ENCODE results near the gene ATOSB. TPM values are rescaled to one million over a fixed set of nuclear protein-coding genes. Genes with fewer than 3 reads are reported as not detected.
A peak's percentile ranks its signal among the peaks of the same experiment; 100 is the strongest.

Gene ATOSB
- total and polyA plus RNA-seq, 9 of the 15 experiments (the other 6 are each of a cell fraction or from before 2014, with no cell fraction given): 0.45 to 8.0 (median 4.2) TPM

- TF ChIP-seq STAT6 (CRISPR knock-in tag; IDR thresholded peaks at IDR 0.05) (no peak), GABPB1 (CRISPR knock-in tag; IDR thresholded peaks at IDR 0.05) (peak; percentile 88; the same call in 1 of the 2 replicates), E4F1 (CRISPR knock-in tag; IDR thresholded peaks at IDR 0.05; ENCODE audit: borderline replicate concordance) (no peak), MLX (CRISPR knock-in tag; conservative IDR thresholded peaks at IDR 0.05) (no peak), ZNF668 (CRISPR knock-in tag; IDR thresholded peaks at IDR 0.05) (no peak), ZNF282 (CRISPR knock-in tag; IDR thresholded peaks at IDR 0.05) (no peak), SRSF3 (IDR thresholded peaks at IDR 0.05; ENCODE audit: insufficient read depth, low read length) (no peak), L3MBTL2 (IDR thresholded peaks at IDR 0.05) (peak; percentile 53), IRF9 (tag; IDR thresholded peaks at IDR 0.05) (no peak), NCOR1 (IDR thresholded peaks at IDR 0.05) (no peak), SRF (CRISPR knock-in tag; IDR thresholded peaks at IDR 0.05) (0 out of 4 replicates have a peak, but pooled peaks of 1 of the 2 experiments have one; percentile 3), SAP30 (IDR thresholded peaks at IDR 0.05; ENCODE audit: borderline replicate concordance, insufficient read depth, low read depth, low read length, poor library complexity, severe bottlenecking) (peak; percentile 33), GTF2F1 (IDR thresholded peaks at IDR 0.05; ENCODE audit: low read depth, low read length) (no peak)
- TF ChIP-seq, protein P1, sequence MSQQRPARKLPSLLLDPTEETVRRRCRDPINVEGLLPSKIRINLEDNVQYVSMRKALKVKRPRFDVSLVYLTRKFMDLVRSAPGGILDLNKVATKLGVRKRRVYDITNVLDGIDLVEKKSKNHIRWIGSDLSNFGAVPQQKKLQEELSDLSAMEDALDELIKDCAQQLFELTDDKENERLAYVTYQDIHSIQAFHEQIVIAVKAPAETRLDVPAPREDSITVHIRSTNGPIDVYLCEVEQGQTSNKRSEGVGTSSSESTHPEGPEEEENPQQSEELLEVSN (IDR thresholded peaks at IDR 0.05; ENCODE audit: borderline replicate concordance in 1 of 2, extremely low read depth in 1 of 2, insufficient read depth in 1 of 2, insufficient read length in 1 of 2, low read depth in 1 of 2, low read length in 1 of 2, poor library complexity in 1 of 2, severe bottlenecking in 1 of 2): peak; percentile 27 to 61
These were observed 19.4 kb downstream of the ATOSB start, which contains the start of gene PIGO (continued) for GRCh38 chr9:35096035-35096849.
